NCI-H2107 (cell line): ENCODE results near the gene EFCC1.

Experiments
- DNase-seq: peaks from one replicate; lab custom pipeline; 2025; lab: John Stamatoyannopoulos, UW

The EFCC1 gene

DNA sequence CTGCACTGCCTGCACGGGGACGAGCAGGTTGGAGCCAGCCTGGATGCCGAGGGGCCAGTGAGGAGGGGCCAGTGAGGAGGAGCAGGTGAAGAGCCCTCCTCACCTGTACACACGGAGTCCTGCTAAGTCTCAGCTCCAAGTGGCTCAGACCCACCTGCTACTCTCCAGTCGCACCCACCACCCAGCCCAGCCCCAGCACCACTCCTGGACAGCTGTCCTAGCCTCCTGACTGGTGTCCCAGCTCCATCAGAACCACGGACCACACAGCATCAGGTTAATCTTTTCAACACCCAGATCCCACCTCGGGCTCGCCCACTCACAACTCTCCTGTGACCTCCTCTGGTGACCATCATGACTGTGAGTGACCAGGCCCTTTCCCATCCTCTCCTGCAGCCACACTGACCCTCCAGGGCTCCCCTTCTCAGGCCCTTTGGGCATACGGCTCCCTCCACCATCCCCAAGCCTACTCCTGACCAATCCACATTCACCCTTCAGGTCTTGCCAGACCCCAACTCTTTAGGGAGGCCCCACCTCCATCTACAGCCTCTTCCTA, 13.8 kb downstream of the EFCC1 start:
- no peak for DNase-seq

DNA sequence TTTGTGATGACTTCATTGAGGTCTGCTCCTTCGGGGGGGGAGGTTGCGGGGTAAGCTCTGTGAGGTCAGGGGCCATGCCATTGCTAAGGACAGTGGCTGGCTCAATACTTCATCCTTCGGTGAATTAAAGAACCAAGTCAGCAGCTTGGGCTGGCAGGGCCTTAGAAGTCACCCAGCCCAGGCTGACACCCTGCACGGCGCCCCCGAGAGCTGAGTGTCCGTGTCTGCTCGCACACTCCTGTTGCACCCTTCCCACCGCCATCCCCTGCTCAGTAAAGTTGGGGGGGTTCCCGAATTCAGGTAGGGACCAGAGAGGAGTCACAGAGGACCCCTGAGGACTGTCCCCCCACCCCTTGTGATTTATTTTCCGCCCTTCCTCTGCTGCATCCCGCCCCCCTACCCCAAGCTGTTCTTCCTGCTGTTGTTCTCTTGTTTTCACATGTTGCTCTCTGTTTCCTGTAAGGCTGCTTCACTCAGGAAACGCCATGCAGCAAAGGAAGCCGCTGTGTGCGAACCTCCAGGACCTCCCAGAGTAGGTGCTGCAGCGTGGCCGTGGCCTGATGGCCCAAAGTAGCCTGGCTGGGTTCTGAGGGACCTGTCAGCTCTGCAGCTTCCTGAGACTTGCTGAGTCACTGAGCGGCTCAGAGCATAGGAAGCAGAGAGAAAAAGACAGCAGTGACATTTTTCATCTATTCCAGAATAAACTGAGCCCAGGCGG, 14.4 kb downstream of the EFCC1 start:
- DNase-seq, result peak; percentile 22

DNA sequence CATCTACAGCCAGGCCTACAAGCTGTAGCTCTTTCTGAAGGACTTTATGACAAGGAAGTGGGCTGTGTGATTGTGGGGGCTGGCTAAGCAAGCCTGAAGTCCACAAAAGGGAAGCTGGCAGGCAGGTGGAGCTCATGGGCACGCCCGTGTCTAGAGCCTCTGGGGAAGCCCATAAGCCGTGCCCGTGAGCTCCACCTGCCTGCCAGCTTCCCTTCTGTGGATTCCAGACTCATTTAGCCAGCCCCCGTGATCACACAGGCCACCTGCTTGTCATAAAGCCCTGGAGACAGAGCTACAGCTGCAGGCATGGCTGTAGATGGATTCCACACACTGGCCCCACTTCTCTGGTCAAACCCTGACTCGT, 15.2 kb downstream of the EFCC1 start:
- DNase-seq, result peak; percentile 93

DNA sequence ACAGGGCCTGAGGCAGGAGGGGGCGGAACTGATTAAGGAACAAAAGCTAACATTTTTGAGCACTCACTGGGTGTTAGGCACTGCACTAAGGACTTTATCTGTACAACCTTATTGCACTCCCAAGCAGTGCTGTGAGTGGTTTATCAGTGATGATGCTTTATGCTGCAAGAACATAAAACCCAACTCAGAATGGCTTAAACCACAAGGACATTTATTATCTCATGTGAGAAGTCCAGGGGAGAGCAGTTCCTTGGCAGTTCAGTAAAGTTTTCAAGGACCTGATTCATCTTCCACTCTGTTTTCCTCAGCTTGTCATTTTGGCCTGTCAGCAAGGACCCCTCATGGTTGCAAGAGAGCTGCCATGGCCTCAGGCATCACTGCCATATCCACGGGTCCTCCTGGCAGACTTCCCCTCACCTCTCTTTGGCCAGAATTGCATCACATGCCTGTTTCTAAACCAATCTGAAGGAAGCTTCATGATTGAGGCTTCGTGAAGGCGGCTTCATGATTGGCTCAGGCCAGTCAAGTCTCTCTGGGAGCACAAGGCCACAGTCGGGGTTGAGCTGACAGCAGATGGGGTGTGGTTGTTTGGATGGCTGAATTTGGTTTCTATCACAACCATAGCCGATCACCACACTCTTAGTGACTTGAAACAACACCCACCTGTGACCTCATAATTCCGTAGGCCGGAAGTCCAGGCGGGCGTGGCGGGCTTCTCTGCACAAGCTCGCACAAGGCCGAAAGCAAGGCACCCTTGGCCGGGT, 15.8 kb downstream of the EFCC1 start:
- DNase-seq, result no peak

DNA sequence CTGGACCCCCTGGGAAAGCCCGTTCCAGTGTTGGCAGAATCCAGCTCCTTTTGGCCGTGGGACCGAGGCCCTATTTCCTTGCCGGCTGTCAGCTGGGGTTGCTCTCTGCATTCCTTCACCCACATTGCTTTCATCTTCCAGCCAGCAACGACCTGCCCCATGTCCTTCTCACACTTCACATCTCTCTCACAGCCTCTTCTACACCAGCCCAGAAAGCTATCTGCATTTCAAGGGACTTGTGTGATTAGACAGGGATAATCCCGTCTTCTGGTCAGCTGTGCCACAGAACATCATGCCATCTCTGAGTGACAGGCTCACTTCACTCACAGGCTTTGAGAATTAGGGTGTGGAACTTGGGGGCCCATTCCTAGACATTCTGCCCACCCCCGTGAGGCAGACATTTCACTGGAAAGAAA, 16.4 kb downstream of the EFCC1 start:
- no peak for DNase-seq

DNA sequence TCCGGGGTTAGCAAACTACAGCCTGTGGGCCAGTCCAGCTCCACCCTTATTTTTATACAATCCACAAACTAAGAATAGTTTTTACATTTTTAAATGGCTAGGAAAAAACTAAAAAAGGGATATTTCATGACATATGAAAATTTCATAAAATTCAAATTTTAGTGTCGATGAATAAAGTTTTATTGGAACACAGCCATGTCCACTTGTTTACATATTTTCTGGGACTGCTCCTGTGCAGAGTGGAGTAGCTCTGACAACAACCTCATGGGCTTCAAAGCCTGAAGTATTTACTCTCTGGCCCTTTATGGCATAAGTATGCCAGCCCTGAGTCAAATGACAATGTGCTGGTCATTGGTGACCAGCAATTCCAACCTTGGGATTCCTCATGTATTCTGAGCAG, 17.2 kb downstream of the EFCC1 start:
- DNase-seq, result no peak

DNA sequence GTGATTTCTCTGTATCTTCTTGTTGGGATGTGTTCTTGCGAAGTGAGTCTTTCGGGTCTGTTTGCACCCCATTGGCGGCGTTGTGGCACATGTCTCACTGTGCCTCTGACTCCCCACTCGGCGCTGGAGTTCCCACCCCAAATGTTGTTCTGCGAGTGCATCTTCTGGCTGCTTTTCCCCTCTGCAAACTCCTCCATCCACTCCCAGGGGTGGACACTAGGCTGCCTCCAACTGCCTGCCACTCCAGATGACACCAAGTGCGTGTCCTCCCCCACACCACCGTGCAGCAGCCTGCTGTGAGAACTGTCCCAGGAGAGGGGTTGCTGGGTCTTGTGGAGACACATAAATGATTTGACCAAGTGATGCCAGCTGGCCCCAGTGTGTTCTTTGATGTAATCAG, 17.6 kb downstream of the EFCC1 start:
- no peak for DNase-seq

DNA sequence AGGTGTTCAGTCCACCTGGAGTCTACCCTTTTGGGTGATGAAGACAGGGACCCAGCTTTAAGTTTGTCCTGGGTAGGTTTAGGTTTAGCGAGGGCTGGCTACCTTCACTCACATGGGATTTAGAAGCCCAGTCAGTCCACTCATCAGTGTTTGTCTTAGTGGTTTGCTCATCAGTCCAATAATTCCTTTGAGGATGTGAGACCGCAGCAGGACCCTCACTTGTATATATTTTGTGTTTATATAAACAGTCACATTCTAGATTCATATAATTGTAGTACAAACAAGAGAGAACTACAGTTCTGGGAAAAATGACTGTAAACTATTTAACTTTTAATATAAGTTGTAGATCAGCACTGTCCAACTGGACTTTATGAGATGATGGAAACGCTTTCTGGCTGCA, 18.2 kb downstream of the EFCC1 start:
- no peak for DNase-seq

DNA sequence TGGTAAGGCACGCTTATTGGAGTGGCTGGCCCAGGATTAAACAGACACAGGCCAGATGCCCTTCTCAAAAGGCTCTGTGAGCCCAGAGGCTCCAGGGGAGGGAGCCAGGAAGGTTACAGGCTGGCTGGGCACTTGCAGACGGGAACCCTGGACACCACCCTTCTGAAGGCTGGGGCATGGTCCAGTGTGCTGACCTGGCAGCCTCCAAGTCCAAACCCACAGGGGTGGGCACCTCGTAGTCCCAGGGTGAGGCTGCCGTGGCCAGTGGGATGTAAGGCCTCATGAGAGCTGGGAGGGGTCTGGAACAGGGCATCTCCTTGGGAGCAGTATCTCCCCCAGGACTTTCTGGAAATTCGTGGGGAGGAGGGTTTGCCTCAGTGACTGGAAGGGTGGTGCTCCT, 19.6 kb downstream of the EFCC1 start:
- DNase-seq, result no peak

DNA sequence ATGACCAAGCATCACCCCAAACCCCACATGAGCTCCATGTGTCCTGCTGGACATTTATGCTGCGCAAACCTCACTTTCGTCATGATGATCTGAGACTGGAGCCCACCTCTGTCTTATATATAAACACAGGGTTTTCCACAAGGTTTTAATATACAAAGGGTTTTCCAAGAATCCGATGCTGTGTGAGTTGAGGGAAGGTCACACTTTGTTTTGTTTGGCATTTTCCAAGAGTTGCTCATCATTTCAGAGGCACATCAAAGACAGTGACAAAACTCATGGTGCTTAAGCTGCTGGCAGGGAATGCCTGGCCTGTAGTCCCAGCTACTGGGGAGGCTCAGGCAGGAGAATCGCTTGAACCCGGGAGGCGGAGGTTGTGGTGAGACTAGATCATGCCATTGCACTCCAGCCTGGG, 20.0 kb downstream of the EFCC1 start:
- DNase-seq, result no peak

DNA sequence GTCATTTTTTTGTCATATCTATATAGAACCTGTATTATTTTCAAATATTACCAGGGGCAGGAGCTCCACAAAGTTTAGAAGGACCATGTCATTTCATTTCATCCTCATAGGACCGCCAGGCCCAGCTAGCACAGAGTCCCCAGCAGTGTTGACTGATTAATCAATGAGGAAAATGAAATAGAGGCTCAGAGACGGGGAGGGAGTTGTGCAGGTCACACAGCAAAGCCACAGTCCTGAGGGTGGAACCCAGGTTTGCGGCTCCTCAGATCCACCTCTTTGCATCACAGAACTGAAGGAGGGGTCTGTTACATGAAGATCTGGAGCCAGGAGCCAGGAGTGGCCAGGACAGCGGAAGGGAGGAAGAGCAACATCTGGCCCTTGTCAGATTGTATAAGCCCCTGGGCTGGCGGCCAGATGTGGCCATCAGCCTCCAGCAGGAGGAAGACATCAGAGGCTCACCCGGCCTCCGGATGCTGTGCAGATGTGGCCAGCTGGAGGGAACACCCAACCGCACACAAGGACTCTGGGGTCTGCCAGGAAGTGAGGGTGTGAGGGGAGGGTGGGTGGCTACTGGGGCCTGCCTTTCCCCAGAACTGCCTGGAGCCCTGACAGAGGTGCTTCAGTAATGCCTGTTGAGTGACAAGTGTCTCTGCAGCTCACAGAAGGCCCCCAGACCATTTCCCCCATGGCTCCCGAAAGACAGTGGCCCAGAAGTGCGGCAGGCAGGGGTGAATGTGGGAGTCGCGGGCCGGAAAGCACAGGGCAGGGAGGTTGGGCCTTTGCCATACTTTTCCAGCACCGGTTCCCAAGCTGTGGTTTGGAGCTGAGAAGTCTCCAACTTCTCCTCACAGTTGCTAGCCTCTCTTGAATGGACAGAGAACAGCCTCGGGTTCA, 21.3 kb downstream of the EFCC1 start:
- no peak for DNase-seq

DNA sequence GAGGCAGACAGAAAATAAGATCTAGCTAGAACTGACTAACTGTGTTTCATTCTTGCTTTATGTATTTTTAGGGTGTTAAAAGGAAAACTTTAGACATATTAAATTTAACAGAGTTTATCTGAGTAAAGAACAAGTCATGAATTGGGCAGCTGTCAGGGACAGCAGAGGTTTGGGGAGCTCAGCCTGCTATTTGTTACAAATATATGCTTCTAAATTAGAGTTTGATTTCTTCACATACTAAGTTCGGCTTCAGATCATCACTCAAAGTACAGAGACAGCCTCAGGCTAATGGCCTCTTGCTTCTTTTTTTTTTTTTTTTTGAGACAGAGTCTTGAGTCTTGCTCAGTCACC, 21.9 kb downstream of the EFCC1 start:
- DNase-seq, result no peak

DNA sequence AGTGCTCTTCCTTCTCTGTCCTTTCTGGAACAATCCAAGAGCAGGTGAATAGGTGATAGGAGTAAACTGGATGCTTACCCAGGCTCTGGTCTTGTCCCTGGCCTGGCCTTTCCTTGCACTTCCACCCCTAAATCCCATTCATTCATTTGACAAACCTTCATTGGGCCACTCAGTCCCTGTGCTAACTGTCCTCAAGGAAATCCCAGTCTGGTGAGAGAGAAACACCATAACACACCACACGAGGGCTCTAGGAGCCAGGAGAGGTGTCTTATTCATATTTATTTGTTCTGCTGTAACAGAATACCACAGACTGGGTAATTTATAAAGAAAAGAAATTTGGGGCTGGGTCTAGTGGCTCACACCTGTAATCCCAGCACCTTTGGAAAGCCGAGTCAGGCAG, 22.8 kb downstream of the EFCC1 start:
- peak; percentile 26 for DNase-seq

DNA sequence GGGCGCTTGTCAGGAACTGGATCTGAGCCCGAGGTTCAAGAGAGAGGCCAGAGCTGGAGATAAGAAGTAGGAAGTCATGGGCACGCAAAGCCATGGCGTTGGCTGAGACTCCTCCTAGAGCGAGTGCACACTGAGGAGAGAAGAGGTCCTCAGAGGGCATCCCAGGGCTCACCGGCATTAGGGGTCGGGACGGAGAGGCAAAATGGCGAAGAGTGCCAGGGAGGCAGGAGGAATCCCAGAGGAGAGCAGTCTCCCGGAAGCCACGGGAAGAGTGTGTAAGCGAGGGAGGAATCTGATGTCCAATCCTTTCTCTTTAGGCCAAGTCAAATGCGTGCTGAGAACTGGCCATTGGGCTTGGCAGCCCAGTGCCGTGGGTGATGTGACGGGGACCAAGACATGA, 24.0 kb downstream of the EFCC1 start:
- no peak for DNase-seq

DNA sequence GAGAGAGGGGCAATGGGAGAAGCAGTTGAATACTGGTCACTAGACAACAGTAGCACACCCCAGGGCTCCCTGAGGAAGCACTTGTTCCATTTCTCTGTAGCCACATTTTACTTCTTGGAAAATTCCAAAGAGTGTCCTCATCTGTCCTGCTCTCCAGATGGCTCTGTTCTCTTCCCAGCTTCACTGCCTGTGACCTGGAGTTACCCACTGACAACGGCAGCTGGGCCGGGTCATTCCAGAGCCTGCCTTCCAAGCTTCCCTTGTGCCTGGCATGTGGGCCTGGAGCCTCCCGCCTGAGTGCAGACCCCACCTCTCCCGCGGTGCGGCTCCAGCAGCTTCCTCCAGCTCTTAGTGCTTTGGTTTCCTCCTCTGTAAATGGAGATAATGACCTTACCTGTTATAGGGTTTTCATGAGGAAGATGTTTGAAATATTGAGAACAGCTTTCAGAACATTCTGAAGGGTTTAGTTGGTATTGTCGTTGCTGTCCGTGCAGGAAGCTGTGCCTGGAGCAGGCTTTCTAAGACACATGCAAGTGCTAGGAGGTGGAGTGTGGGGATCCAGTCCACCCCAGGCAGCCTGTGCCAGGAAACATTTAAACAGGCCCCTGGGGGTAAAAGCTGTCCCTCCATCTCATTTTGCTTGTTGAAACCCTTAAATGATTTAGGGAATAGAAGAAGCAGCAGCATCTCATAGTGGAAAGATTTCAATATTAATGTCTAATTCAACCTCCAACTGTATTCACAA, 24.8 kb downstream of the EFCC1 start:
- no peak for DNase-seq

DNA sequence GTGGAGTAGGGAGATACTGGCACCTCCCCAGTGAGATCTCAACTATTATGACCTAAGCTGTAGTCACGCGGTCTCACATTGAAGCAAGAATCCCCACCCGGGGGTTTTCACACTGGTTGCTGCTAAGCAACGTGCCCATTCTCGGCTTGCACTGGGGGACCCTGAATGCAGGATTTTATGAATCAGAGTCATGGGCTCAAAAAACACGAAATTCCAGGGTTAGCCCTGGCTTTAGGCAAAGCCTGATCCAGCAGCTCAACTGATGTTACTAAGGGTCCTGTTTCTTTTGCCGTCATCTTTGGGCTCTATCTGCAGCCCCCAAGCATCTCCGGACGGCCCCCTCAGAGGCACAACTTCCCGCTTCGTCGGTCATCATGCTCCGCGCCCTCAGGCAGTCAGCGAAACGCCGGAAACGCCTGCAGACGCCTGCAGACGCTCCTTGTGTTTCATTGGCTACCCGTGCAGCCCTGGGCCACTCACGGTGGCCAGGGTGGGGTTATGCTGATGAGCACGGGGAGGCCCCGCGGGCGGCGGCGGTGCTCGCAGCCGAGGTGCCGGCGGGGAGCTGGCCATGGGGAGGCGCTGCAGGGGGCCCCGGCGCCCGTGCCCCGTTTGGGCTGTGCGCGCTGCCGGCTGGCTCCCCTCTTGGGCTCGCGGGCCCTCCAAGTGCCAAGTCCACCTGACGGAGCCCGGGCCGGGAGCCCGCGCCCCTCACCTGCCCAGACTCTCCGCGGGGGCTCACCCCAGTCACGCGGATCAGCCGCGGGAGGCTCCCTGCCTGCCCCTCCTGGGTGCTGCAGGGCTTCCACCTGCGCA, 25.8 kb downstream of the EFCC1 start:
- DNase-seq, result peak; percentile 96

DNA sequence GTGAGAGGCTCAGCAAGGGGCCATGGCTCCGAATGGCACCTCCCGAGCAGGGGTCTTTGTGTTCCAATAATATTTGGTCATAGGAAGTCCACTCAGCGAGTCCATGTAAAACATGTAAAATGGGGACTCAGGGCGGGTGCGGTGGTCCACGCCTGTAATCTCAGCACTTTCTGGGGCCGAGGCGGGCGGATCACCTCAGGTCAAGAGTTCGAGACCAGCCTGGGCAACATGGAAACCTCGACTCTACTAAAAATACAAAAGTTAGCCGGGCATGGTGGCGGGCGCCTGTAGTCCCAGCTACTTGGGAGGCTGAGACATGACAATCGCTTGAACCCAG, 26.4 kb downstream of the EFCC1 start:
- DNase-seq, result no peak

DNA sequence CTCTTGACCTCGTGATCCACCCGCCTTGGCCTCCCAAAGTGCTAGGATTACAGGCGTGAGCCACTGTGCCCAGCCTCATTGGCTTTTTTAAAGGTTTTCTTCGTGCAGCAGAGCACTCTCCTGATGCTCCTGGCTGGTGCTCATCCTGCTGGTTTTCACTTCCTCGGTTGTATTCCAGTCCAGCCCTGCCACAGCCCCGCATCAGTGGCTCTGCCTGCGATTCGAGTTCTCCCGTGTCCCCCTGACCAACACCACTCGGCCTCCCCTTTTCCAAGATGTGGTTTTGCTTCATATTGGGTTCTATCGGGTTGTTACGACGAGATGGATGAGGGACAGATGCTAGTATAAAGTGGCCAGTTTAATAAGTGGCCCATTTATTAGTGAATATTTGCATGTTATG, 27.8 kb downstream of the EFCC1 start:
- DNase-seq, result no peak

DNA sequence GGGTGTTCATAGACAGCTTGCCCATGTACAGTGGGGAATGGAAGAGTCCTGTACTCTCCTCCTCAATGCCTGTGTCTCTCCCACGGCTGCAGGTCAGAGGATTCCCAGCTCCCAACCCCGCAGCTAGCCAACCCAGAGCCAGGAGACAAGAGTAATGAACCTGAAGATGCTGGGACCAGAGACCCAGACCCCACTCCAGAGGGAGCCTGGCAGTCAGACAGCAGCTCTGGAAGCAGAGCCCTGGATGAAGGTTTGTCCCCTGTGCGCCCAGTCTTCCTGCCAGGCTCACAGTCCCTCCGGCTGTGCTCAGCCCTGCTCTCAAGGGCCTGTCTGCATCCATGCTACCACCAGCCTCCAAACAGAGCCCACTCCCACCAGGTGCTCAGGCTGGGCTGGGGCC, 29.5 kb downstream of the EFCC1 start:
- no peak for DNase-seq

DNA sequence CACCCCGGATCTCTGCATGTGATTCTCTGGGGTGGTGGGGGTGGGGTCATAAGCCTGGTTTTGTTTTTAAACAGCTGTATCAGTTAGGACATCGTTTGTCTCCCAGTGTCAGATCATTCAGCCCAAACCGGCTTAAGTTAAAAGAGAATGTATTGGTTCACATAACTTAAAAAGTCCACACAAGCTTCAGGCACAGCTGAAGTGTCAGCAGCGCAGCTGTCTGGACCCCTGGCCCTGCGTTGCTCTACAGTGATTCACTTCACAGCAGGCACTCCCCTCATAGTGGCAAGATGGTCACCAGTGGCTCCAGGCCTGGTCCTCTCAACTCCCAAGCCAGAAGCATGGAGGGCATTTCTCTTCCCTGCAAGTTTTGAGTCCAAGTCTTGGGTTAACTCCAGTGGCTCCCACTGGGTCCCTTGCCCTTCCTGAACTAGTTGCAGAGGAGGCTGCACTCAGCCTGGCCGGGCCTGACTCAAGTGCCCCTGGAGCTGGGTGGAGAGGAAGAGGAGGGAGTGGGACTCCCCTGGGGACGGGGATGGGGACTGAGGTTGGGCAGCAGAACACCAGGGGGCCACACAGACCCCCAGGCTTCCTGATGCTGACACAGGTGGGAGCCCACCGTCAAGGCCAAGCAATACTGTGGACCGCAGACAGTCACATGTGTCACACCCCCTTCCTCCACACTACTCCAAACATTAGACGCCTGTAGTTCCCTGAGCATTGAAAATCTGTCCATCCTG, 30.5 kb downstream of the EFCC1 start:
- DNase-seq, result no peak
